SIG-M5 treated with dmso at 0.1 percent for 504 hours (cell line): Measurements from ENCODE around the gene ZNF384.
A peak's percentile ranks its signal among the peaks of the same experiment; 100 is the strongest.

Source experiments
- DNase-seq: peaks from one replicate; lab custom pipeline; 2025; ENCODE audit not compliant: unreplicated experiment; lab: John Stamatoyannopoulos, UW

ZNF384 gene

GRCh38 chr12:6653987-6654386, 35.2 kb downstream of the ZNF384 start:
- no peak for DNase-seq

DNA sequence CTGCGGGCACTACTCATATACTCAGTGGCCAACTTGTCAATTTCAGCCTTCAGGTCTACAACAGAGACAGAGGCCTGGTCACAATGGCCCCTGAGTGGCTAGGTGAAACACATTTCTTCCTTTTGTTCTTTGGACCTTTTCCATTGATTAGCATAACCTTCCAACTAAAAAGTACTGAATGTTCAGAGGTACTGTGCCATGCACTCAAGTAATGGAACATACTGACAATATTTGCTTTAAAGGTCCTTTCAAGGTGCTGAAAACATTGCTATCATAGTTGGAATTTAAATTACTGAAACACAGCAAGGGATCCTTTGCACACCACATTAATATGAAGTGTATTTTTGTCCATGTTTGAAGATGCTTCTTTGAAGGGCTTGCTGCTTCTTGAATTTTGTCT, 35.8 kb downstream of the ZNF384 start:
- DNase-seq = no peak

DNA sequence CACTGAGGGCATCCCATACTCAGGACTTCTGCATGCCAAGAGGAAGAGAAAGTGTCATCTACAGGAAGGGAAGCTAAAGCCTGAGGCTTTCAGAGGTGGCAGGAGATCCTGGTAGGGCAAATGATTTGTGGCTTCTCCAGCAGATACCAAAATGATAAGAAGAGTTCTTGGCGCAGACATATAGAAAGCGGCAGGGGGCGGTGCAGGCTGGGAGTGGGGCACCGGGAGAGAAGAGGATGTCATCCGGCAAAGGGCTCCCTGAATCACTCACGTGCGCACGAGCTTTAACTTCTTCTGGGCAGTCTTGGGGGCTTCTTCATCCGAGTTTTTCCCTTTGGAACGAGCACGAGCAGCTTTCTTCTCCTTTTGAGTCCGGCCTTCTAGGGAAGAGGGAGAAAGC, 36.8 kb downstream of the ZNF384 start:
- DNase-seq = no peak

- DNase-seq = no peak
Measured at GRCh38 chr12:6650832-6651231, 38.3 kb downstream of the ZNF384 start.

- DNase-seq = no peak
Measured at GRCh38 chr12:6647083-6647604, 42.0 kb downstream of the ZNF384 start, which contains the start of gene ACRBP. Gene ACRBP, minus strand, starts transcription at chr12:6647432. Its CDS starts 66 bp downstream, at chr12:6647366.

DNA sequence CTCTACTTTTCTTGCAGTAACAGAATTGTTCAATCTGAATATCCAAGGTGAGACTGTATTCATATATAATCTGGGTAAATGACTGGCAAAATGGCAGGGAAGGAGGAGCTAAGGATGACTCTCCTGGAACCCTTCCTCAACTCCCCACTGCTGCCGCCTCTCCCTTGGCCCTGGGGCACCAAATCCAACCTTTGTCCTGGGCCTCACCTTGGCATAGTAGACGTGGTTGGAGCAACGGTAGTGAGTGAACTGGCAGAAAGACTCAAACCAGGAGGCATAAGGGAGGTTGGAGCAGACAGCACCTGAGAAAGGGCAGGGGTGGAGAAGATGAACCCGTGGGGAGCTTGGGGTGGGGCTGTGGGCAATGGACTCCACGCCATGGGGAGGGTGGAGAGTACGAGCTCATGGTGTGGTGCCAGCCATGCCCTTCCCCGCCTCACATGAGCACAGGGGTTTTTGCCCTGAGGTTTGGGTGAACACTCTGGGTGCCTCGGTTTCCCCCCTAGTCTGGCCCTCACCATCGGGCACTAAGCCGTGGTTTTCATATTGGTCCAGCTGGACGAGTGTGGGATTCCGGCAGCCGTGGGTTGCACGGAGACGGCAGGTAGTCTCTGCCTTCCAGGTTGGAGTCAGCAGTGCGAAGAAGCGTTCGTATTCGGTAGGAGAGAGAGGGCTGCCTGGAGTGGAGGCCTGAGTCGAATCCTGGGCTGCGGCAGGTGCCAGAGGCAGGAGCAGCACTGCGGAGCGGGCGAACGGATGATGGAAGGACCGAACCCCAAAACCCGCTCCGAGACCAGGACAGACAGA, 42.7 kb downstream of the ZNF384 start:
- no peak for DNase-seq

DNA sequence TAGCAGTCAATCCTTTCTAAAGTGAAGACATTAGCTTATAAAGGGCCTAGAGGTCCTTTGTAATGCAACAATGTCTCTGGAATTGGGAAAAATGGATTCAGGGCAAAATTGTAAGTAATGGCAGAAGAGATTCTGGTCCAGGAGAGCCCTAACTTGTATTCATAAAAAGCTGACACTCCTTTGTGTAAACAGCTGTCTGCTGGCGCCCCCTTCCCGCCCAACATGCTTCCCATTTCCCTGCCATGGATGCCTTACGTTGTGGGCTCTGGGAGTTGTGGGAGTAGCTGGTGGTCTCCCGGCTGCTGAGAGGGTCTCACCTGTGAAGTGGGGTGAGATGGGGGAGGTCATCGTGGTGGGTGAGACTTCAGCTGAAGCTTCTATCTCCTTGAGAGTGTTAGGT, 44.3 kb downstream of the ZNF384 start:
- no peak for DNase-seq

- peak; percentile 99 for DNase-seq
Measured at GRCh38 chr12:6644257-6644596, 44.9 kb downstream of the ZNF384 start.

GRCh38 chr12:6643569-6644256, 45.5 kb downstream of the ZNF384 start:
- DNase-seq = peak; percentile 85

DNA sequence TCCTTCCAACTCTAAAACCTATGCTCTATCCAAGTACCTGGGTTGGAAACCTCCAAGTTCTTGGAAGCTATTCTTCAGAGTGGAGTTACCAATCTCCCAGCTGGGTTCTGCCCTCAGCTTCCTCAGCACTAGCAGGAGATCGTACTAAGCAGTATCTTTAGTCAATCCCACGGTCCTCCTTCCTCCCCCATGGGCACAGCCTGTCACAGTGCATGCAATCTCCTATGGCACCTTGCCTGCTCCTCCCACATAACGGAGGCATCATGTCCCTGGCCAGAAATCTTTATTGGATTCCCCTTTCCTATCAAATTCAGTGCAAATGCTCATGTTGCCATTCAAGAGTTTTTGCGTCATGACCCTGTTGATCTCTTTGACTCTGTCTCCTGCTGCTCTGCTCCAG, 48.0 kb downstream of the ZNF384 start:
- DNase-seq = no peak

GRCh38 chr12:6640497-6640896, 48.7 kb downstream of the ZNF384 start:
- DNase-seq = no peak

- DNase-seq = no peak
Measured at GRCh38 chr12:6639151-6639801, 49.9 kb downstream of the ZNF384 start.

GRCh38 chr12:6638305-6638704, 50.9 kb downstream of the ZNF384 start:
- no peak for DNase-seq

- no peak for DNase-seq
Measured at GRCh38 chr12:6635856-6636531, 53.2 kb downstream of the ZNF384 start, which contains the start of gene LPAR5. Gene LPAR5, minus strand, starts transcription at chr12:6635959. Its CDS starts 14,711 bp downstream, at chr12:6621248.

DNA sequence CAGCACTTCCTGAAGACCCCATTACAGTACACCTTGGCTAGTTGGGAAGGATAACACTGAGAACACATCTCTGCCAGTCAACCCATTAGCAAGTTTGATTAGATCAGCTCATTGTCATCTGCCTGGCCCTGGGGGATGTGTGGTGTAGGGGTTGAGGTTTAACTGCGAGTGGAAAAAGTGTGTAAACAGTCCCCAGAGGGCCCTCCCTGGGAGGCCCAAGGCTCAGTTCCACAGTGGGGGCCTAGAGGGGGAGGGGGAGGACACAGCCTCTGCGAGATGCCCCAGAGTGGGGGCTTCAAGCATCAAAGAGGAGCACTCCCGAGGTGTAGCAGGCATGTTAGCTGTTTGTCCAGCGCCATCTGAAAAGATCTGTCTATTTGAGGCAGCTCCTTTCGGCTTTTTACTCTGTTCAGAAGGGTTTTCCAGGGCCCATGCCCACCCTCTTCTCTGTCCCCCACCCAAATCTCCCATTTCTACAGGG, 53.8 kb downstream of the ZNF384 start:
- DNase-seq = no peak

- no peak for DNase-seq
Measured at GRCh38 chr12:6632026-6632983, 56.9 kb downstream of the ZNF384 start.

DNA sequence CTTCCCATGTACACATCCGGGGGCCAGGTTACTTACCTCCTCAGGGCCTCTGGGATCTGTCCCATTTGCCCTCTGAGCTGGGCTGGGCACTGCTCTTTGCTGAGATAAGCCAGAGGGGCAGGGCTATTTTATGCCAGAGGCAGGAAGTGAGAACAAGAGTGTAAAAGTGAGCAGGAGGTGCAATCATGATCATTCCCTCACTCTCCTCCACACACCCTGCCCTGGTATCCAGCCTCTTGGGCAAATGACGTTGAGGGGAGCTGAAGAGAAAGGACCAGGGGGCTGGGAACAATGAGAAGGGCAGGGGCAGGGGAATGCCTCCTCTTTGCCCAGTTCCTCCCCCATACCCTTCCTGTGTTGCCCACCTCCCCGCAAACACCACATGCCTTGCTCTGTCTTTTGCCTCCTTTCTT, 57.6 kb downstream of the ZNF384 start:
- DNase-seq = no peak

DNA sequence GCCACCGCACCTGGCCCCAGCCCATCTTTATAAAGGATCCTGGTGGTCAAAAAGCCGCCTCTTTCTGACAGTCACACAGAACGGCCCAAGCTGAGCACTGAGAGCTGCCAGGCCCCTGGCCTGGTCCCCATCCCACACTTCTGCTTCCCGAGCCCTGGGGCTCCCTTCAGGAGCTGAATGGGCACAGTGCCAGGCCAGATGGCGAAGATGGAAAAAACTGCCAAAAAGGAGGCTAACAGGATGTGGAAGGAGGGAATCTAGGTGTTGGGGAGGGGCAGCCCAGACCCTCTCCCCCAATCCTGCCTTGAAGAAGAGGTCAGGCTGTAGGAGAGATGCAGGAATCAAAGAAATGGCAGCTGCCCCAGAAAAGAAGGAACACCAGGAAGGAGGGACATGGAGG, 58.4 kb downstream of the ZNF384 start:
- no peak for DNase-seq

GRCh38 chr12:6627616-6628015, 61.6 kb downstream of the ZNF384 start:
- no peak for DNase-seq
